Smooth muscle cell (in vitro differentiated cells): ENCODE measurements around the gene LIMS2. TPM values are rescaled to one million over a fixed set of nuclear protein-coding genes. Genes with fewer than 3 reads are reported as not detected.

Experiments
- DNase-seq: peaks from one replicate; lab custom pipeline; 2025; ENCODE audit not compliant: unreplicated experiment; lab: John Stamatoyannopoulos, UW
- H2AFZ ChIP-seq: fragments of 200-600 bp; sonication (generic); 2 replicates; pipeline ENCODE4 v1.6.0; 2016; ENCODE audit warnings: antibody characterized with exemption, low read depth, mild to moderate bottlenecking
- H3F3A ChIP-seq: fragments of 200-600 bp; sonication (generic); 2 replicates; pipeline ENCODE4 v1.6.0; 2017; ENCODE audit warnings: antibody characterized with exemption, low read depth
- H3K27ac ChIP-seq: fragments of 200-600 bp; sonication (generic); 2 replicates; pipeline ENCODE4 v1.5.1; 2016; ENCODE audit warnings: low read depth, mild to moderate bottlenecking
- H3K27me3 ChIP-seq: fragments of 200-600 bp; sonication (generic); 2 replicates; pipeline ENCODE4 v1.6.1; 2016; ENCODE audit warnings: low read depth, mild to moderate bottlenecking
- H3K36me3 ChIP-seq: fragments of 200-600 bp; sonication (generic); 2 replicates; pipeline ENCODE4 v1.5.1; 2016; ENCODE audit warnings: low read depth
- H3K4me1 ChIP-seq: fragments of 200-600 bp; sonication (generic); 2 replicates; pipeline ENCODE4 v1.5.1; 2016; ENCODE audit warnings: low read depth
- H3K4me2 ChIP-seq: fragments of 200-600 bp; sonication (generic); 2 replicates; pipeline ENCODE4 v1.6.0; 2016; ENCODE audit warnings: mild to moderate bottlenecking
- H3K4me3 ChIP-seq: fragments of 200-600 bp; sonication (generic); 2 replicates; pipeline ENCODE4 v1.5.1; 2016; ENCODE audit warnings: mild to moderate bottlenecking
- H3K79me2 ChIP-seq: fragments of 200-600 bp; sonication (generic); 2 replicates; pipeline ENCODE4 v1.6.0; 2016; ENCODE audit warnings: low read depth, mild to moderate bottlenecking
- H3K9ac ChIP-seq: fragments of 200-600 bp; sonication (generic); 2 replicates; pipeline ENCODE4 v1.6.0; 2016; ENCODE audit warnings: low read depth
- H3K9me3 ChIP-seq: fragments of 200-600 bp; sonication (generic); replicated peaks from 2 replicates; pipeline ENCODE4 v1.5.1; 2016; ENCODE audit warnings: low read depth
- H4K20me1 ChIP-seq: fragments of 200-600 bp; sonication (generic); 2 replicates; pipeline ENCODE4 v1.6.0; 2016; ENCODE audit warnings: low read depth
- CTCF ChIP-seq: fragments of 200-600 bp; sonication (generic); IDR thresholded peaks from 2 replicates; pipeline ENCODE4 v1.5.1; 2017; ENCODE audit warnings: borderline replicate concordance, mild to moderate bottlenecking, antibody characterized with exemption; ENCODE audit not compliant: insufficient read depth, poor library complexity, severe bottlenecking
- WGBS: methylation state at CpG from one replicate; pipeline ENCODE4 v1.1.7; 2016; ENCODE audit warnings: low lambda C conversion rate; 5-methylcytosine and 5-hydroxymethylcytosine counted together
- polyA plus RNA-seq: library from polyadenylated mRNA; unstranded; fragments of >200 nt; fragmentation: Nextera tagmentation; extraction: Ambion mirVana; gene quantifications from 2 replicates; pipeline ENCODE4 v1.2.1, GENCODE V29; 2016
- total RNA-seq: library from RNA; depleted of rRNA; stranded (reverse); fragments of >200 nt; gene quantifications from 2 replicates; pipeline ENCODE4 v1.2.3, GENCODE V29; 2014

Gene LIMS2
- total and polyA plus RNA-seq, 2 experiments from 2014 or later, result 8.4 to 22.3 TPM

DNA sequence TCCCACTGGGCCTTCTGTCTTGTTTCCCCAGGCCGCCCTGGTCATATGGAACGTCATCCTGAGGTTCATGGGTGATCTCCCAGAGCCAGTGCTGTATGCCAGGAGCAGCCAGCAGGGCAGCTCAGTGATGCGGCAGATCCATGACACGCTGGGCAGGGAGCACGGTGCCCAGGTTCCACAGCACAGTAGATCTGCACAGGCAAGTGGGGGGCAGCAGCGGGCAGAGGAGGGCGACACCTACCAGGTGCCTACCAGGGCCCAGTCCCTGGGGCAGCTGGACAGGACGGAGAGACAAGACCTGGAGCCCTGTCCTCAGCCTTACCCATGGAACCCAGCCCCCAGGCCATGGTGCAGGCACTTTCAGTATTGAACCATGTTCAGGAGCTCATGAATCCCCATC is 65.5 kb downstream of the LIMS2 start:
- no peak for TF ChIP-seq CTCF
- Histone ChIP-seq H3K36me3 (no peaks in the 10 kb centered on the region), H2AFZ (no peak overlapping the region), H3F3A (no peaks in the 10 kb centered on the region), H3K4me3 (no peak overlapping the region), H3K9me3 (no peaks in the 10 kb centered on the region), H3K27me3 (no peaks in the 10 kb centered on the region), H3K4me1 (no peaks in the 10 kb centered on the region), H3K79me2 (no peaks in the 10 kb centered on the region), H3K27ac (no peak overlapping the region), H3K4me2 (no peak overlapping the region), H3K9ac (no peak overlapping the region), H4K20me1 (no peaks in the 10 kb centered on the region)
- 92% methylated on average over 8 of the region's 8 CpGs for WGBS
- no peak for DNase-seq

DNA sequence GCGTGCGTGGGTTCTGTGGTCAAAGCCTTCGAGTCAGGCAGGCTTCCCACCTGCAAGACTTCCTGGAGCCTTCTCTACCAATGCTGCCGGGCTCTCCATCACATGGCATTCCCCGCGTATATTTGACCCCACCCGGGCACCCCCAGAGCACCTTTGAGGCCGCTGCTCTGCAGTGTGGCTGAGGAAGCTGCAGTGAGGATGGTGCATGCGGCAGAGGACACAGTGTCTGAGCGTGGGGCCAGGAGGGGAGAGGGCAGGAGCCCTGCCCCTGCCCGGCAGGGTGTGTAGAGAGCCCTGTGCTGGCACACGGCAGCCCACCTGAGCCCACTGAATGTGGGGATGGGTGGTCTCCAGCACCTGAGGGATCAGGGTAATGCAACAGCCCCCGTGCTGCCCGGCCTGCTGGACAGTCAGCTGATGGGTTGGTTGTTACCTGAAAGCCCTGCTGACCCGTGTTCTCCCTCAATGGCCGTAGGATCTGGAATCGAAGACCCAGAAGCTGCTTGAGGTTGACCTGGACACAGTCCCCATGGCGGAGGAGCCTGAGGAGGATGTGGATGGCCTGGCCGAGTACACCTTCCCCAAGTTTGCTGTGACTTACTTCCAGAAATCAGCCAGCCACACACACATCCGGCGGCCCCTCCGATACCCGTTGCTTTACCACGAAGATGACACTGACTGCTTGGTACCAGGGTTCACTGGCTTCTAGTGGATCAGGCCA is 66.1 kb downstream of the LIMS2 start:
- no peak for TF ChIP-seq CTCF
- H2AFZ ChIP-seq, result no peak overlapping the region
- H3K9me3 ChIP-seq, result no peaks in the 10 kb centered on the region
- DNase-seq, result no peak
- no peaks in the 10 kb centered on the region for H3K4me1 ChIP-seq
- WGBS, result 97% methylated on average over 21 of the region's 24 CpGs
- no peaks in the 10 kb centered on the region for H4K20me1 ChIP-seq
- H3K79me2 ChIP-seq, result no peaks in the 10 kb centered on the region
- no peak overlapping the region for H3K27ac ChIP-seq
- no peaks in the 10 kb centered on the region for H3F3A ChIP-seq
- H3K36me3 ChIP-seq, result no peaks in the 10 kb centered on the region
- no peak overlapping the region for H3K4me3 ChIP-seq
- no peaks in the 10 kb centered on the region for H3K27me3 ChIP-seq
- no peak overlapping the region for H3K4me2 ChIP-seq
- H3K9ac ChIP-seq, result no peak overlapping the region

DNA sequence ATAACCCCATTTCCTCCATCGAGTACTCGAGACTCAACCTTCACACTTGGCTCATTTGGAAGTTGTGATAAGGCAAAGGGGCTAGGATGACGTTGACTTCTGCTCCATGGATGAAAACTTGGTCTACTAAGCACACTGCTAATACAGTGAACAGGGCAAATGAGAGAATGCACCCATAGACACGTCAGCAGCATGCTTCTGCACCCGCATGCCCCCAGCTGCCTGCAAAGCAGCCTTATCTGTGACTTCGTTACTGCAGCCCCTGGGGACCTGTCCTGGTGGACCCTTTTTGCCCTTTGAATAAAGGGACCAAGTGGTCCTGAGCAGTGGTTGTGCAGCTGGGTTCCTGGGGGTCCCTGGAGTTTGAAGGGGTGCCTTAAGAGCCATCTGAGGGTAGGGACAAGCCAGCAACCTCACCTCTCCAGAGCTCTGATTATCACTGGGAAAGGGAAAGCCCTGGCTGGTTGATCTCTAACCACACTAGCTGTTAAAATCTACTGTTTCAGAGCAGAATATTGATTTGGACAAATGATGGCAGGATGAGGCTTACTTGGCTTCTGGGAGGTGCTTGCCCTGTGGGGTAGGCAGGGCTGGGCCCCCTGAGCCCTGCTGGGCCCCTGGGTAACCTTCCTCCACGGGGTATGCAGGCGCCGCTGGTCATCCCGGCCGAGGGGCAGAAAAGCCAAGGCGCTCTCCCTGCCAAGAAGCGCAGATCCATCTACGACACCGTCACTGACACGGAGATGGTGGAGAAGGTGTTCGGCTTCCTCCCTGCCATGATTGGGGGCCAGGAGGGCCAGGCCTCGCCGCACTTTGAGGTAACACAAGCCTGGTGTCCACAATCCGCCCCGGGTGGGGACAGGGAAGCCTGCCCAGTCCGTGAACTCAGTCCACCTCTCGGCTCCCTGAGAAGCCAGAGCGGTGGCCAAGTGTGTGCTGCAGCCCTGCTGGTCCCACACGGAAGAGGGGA is 67.0 kb downstream of the LIMS2 start:
- Histone ChIP-seq H3K4me1 (no peaks in the 10 kb centered on the region), H3K4me3 (no peak overlapping the region), H4K20me1 (no peaks in the 10 kb centered on the region), H3K27ac (no peak overlapping the region), H3F3A (no peaks in the 10 kb centered on the region), H3K9me3 (no peaks in the 10 kb centered on the region), H3K27me3 (no peaks in the 10 kb centered on the region), H3K9ac (no peak overlapping the region), H3K79me2 (no peaks in the 10 kb centered on the region), H2AFZ (no peak overlapping the region), H3K4me2 (no peak overlapping the region), H3K36me3 (no peaks in the 10 kb centered on the region)
- no peak for TF ChIP-seq CTCF
- WGBS, result 93% methylated on average over 24 of the region's 25 CpGs
- no peak for DNase-seq
